Endothelial cell of umbilical vein (primary cell): Measurements from ENCODE around the gene CPD. TPM values are rescaled to one million over a fixed set of nuclear protein-coding genes. Genes with fewer than 3 reads are reported as not detected.

Experiments used
- BruUV-seq: library from RNA; stranded (reverse); fragments of 400-500 nt; replicated peaks from 2 replicates; lab custom pipeline; 2021; lab: Mats Ljungman, UMichigan
- CTCF ChIA-PET: fragments of 300-600, 350-600 bp; sonication (Branson Sonifier 250); formaldehyde crosslinking; loops from one replicate; lab custom pipeline; 2021; ENCODE audit warnings: antibody characterized with exemption, inconsistent platforms; lab: Charles Lee
- POLR2A ChIA-PET: fragments of 300-600, 350-600 bp; sonication (Branson Sonifier 250); formaldehyde crosslinking; loops from one replicate; lab custom pipeline; 2021; ENCODE audit warnings: antibody characterized with exemption, inconsistent platforms; lab: Charles Lee
- DNase-seq: peaks from one replicate; pipeline ENCODE4 v3.0.0-alpha.2; 2011; ENCODE audit warnings: low read depth, low spot score
- FAIRE-seq: peaks from 2 replicates; lab custom pipeline; 2011; peaks lifted over from hg19 to GRCh38; lab: Jason Lieb, UNC
- H2AFZ ChIP-seq: 2 replicates; pipeline ENCODE4 v1.6.0; 2012; ENCODE audit warnings: low read depth, low read length, control low read depth, inconsistent platforms
- H3K27ac ChIP-seq: 2 replicates; pipeline ENCODE4 v1.5.1; 2011; ENCODE audit warnings: low read depth, mild to moderate bottlenecking, control low read depth, low read length, moderate library complexity; ENCODE audit not compliant: insufficient read depth
- H3K27me3 ChIP-seq, 2 experiments: 2 replicates each; pipeline versions ENCODE4 v1.6.0 to v1.6.1; 2011; ENCODE audit warnings: low read length in 2 of 2, mixed read lengths in 1 of 2; ENCODE audit not compliant: control insufficient read depth in 2 of 2, insufficient read depth in 2 of 2
- H3K36me3 ChIP-seq, 2 experiments: 2 replicates in 1 of 2; 3 replicates in 1 of 2; pipeline ENCODE4 v1.5.1; 2011; ENCODE audit warnings: low read length in 2 of 2, mild to moderate bottlenecking in 1 of 2, moderate library complexity in 1 of 2; ENCODE audit not compliant: control insufficient read depth in 2 of 2, insufficient read depth in 2 of 2; ENCODE audit errors: extremely low read depth in 1 of 2
- H3K4me1 ChIP-seq: 3 replicates; pipeline ENCODE4 v1.5.1; 2011; ENCODE audit warnings: mild to moderate bottlenecking, low read length; ENCODE audit not compliant: control insufficient read depth, insufficient read depth; ENCODE audit errors: extremely low read depth
- H3K4me2 ChIP-seq: 2 replicates; pipeline ENCODE4 v1.6.1; 2011; ENCODE audit warnings: low read length, control low read depth, mixed read lengths; ENCODE audit not compliant: insufficient read depth
- H3K4me3 ChIP-seq, 3 experiments: fragments of 200-600 bp in 1 of 3; sonication (generic), shearing (Covaris generic) in 1 of 3; replicated peaks in 1 of 3; 2 replicates each; pipeline ENCODE4 v1.5.1; 2011 to 2016; ENCODE audit warnings: control low read depth in 3 of 3, low read length in 3 of 3, mild to moderate bottlenecking in 2 of 3, inconsistent platforms in 1 of 3, low read depth in 1 of 3, moderate library complexity in 1 of 3; ENCODE audit not compliant: insufficient read depth in 1 of 3
- H3K79me2 ChIP-seq: 2 replicates; pipeline ENCODE4 v1.6.0; 2012; ENCODE audit warnings: low read length, inconsistent platforms; ENCODE audit not compliant: control insufficient read depth, insufficient read depth
- H3K9ac ChIP-seq: replicated peaks from 2 replicates; pipeline ENCODE3; 2011; ENCODE audit warnings: low read length, control low read depth; ENCODE audit not compliant: insufficient read depth; ENCODE audit errors: extremely low read depth
- H3K9me1 ChIP-seq: replicated peaks from 3 replicates; pipeline ENCODE4 v1.6.0; 2011; ENCODE audit warnings: mild to moderate bottlenecking, low read length; ENCODE audit not compliant: control insufficient read depth, insufficient read depth; ENCODE audit errors: extremely low read depth
- H3K9me3 ChIP-seq: replicated peaks from 2 replicates; pipeline ENCODE4 v1.5.1; 2012; ENCODE audit warnings: low read length, inconsistent platforms; ENCODE audit not compliant: control insufficient read depth, insufficient read depth
- H4K20me1 ChIP-seq: replicated peaks from 2 replicates; pipeline ENCODE3; 2011; ENCODE audit warnings: mild to moderate bottlenecking, low read length; ENCODE audit not compliant: control insufficient read depth, insufficient read depth; ENCODE audit errors: extremely low read depth
- EZH2 ChIP-seq: IDR thresholded peaks from 2 replicates; pipeline ENCODE4 v1.6.1; 2012; ENCODE audit warnings: borderline replicate concordance, low read depth, mild to moderate bottlenecking, moderate library complexity, low read length, inconsistent platforms; ENCODE audit not compliant: severe bottlenecking
- FOS ChIP-seq: IDR thresholded peaks from 2 replicates; pipeline ENCODE4 v1.6.1; 2011; ENCODE audit warnings: mild to moderate bottlenecking, low read length, moderate library complexity, borderline replicate concordance; ENCODE audit not compliant: insufficient read depth
- GATA2 ChIP-seq: IDR thresholded peaks from 2 replicates; pipeline ENCODE4 v1.7.0; 2011; ENCODE audit warnings: low read depth, mild to moderate bottlenecking, moderate library complexity, mixed read lengths, low read length; ENCODE audit not compliant: insufficient read length, insufficient read depth
- JUN ChIP-seq: IDR thresholded peaks from 2 replicates; pipeline ENCODE4 v1.6.1; 2011; ENCODE audit warnings: borderline replicate concordance, low read depth; ENCODE audit not compliant: insufficient read length, insufficient read depth
- MYC ChIP-seq: IDR thresholded peaks from one replicate; pipeline ENCODE4 v1.6.1; 2011; ENCODE audit warnings: mild to moderate bottlenecking, low read depth, low read length
- POLR2A ChIP-seq: IDR thresholded peaks from 2 replicates; pipeline ENCODE4 v1.6.1; 2012; ENCODE audit warnings: low read depth, mild to moderate bottlenecking, control low read depth, low read length
- POLR2AphosphoS5 ChIP-seq: IDR thresholded peaks from 2 replicates; pipeline ENCODE4 v1.6.1; 2012; ENCODE audit warnings: low read depth, mild to moderate bottlenecking, control low read depth, low read length, moderate library complexity; ENCODE audit not compliant: insufficient read depth
- dilution Hi-C: fragments of 300-500 bp; cut with MboI; formaldehyde crosslinking; loops from one replicate; pipeline ENCODE4 v1.15.0; 2019; ENCODE audit warnings: low sequenced_read_pairs; ENCODE audit not compliant: extremely low pct_ligation_motif_present
- intact Hi-C: fragments of 100-400 bp; cut with micrococcal nuclease; formaldehyde crosslinking; loops from one replicate; pipeline ENCODE4 v1.10.0; 2022
- polyA plus RNA-seq, 4 experiments: library from polyadenylated mRNA; depleted of rRNA in 3 of 4; stranded (reverse) in 3 of 4; unstranded in 1 of 4; fragments of >200 nt; gene quantifications; 2 replicates each; pipeline versions ENCODE4 v1.2.1 to v1.2.3, GENCODE V29; 2011 to 2012; ENCODE audit warnings: missing spikeins in 1 of 4
- total RNA-seq: library from RNA; stranded (reverse); gene quantifications from 2 replicates; pipeline ENCODE4 v1.2.3, GENCODE V29; 2021
- TF ChIP-seq, protein P1 (sequence below): IDR thresholded peaks from 2 replicates; pipeline ENCODE4 v1.6.1; 2011; ENCODE audit not compliant: insufficient read depth, insufficient read length
- TF ChIP-seq, protein P2 (sequence below), 2 donors: IDR thresholded peaks; 1 replicate in 1 of 2; 2 replicates in 1 of 2; pipeline ENCODE4 v1.5.1; 2011; ENCODE audit warnings: low read length in 2 of 2, mild to moderate bottlenecking in 2 of 2, moderate library complexity in 2 of 2, control low read depth in 1 of 2, inconsistent platforms in 1 of 2, low read depth in 1 of 2; ENCODE audit not compliant: insufficient read depth in 1 of 2; ENCODE audit errors: extremely low read depth in 1 of 2

The CPD gene
- total and polyA plus RNA-seq, 2 donors (not counting 3 experiments of a cell fraction or from before 2014, with no cell fraction given): 18.3 to 63.6 TPM

DNA sequence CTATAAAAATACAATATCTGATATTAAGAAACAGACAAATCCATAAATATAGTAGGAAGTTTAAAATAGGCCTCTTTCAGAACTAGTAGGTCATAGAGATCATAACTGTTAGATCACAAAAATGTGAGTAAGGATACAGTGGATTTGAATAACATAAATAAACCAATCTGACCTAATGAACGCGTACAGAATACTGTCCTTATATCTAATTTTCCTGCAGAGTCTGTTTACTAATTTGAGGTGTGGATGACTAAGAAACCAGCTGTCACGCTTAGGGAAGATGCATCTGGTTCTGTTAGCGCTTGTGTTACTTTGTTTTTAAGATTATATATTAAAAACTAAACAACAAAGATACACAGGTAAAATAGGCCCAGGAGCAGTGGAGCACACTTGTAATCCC lies 14.8 kb downstream of the CPD start:
- Histone ChIP-seq H3K9me1 (no peaks in the 10 kb centered on the region), H3K9ac (no peak overlapping the region), H3K4me2 (no peak overlapping the region), H3K79me2 (no peaks in the 10 kb centered on the region), H3K27me3 (no peaks in the 10 kb centered on the region), H3K36me3 (peaks cover 0 to 2% of the 10 kb centered on the region in 2 experiments), H3K4me3 (no peak overlapping the region), H4K20me1 (peaks cover 4% of the 10 kb centered on the region), H3K27ac (no peak overlapping the region), H3K4me1 (no peaks in the 10 kb centered on the region), H3K9me3 (no peaks in the 10 kb centered on the region), H2AFZ (no peak overlapping the region)
- CTCF ChIA-PET: interaction anchor here (0.6 to 1.9 kb wide), 3 partner anchors 9 to 11 kb away, joined by 3 to 6 read pairs (median 4); no protein-coding TSS in a partner anchor
- dilution Hi-C loops (no loop called here), intact Hi-C loops (no loop called here)
- no peak for DNase-seq
- FAIRE-seq: no peak
- TF ChIP-seq, protein P1, sequence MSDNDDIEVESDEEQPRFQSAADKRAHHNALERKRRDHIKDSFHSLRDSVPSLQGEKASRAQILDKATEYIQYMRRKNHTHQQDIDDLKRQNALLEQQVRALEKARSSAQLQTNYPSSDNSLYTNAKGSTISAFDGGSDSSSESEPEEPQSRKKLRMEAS: no peak
- TF ChIP-seq EZH2 (no peak), POLR2AphosphoS5 (no peak), MYC (no peak)
- BruUV-seq: no TSS peak
- POLR2A ChIA-PET: no interaction called here

DNA sequence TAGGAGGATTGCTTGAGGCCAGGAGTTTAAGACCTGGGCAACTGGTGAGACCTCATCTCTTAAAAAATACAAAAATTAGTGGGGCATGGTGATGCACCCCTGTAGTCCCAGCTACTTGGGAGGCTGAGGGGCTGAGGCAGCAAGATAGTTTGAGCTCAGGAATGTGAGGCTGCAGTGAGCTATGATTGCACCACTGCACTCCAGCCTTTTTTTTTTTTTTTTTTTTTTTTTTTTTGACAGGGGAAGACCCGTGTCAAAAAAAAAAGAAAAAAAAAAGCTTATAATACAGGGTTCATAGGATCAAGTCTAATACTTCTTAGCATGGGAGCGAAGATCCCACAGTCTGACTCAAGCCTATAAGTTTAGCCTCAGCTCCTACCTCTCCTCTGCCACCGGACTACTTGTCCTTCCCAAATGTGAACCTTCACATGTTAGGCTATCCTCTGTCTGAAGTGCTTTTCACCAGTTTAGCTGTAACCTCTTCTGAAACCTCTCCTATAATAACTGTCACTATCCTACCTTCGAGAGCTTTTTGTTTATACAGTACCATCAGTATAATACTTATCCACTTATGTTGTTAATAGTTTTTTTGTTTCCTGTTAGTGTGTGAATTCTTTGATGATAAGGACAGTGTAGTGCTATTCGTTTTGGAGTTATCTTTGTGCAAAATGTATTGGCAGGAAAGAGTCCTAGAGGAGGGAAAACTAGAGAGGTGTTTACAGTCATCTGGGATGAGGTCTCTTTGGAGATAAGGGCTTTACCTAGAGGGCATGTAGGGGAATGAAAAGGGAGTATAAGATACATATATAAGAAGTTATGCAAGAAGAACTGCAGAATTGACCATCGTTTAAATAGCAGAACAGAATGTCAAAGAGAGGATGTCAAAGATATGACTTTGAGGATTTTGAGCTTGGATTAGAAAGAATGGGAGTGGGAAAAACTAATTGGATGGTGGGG lies 15.5 kb downstream of the CPD start:
- H2AFZ ChIP-seq: no peak overlapping the region
- no peak overlapping the region for H3K27ac ChIP-seq
- no peaks in the 10 kb centered on the region for H3K79me2 ChIP-seq
- H3K4me2 ChIP-seq: no peak overlapping the region
- no peaks in the 10 kb centered on the region for H3K9me1 ChIP-seq
- TF ChIP-seq, protein P2, sequence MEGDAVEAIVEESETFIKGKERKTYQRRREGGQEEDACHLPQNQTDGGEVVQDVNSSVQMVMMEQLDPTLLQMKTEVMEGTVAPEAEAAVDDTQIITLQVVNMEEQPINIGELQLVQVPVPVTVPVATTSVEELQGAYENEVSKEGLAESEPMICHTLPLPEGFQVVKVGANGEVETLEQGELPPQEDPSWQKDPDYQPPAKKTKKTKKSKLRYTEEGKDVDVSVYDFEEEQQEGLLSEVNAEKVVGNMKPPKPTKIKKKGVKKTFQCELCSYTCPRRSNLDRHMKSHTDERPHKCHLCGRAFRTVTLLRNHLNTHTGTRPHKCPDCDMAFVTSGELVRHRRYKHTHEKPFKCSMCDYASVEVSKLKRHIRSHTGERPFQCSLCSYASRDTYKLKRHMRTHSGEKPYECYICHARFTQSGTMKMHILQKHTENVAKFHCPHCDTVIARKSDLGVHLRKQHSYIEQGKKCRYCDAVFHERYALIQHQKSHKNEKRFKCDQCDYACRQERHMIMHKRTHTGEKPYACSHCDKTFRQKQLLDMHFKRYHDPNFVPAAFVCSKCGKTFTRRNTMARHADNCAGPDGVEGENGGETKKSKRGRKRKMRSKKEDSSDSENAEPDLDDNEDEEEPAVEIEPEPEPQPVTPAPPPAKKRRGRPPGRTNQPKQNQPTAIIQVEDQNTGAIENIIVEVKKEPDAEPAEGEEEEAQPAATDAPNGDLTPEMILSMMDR (IDR thresholded peaks at IDR 0.05; ENCODE audit: extremely low read depth in 1 of 2, insufficient read depth in 1 of 2, low read depth in 1 of 2, low read length in 2 of 2): no peak
- TF ChIP-seq FOS (no peak), EZH2 (no peak), POLR2A (no peak), POLR2AphosphoS5 (no peak), GATA2 (no peak), MYC (no peak), JUN (no peak)
- TF ChIP-seq, protein P1: no peak
- no peak overlapping the region for H3K9ac ChIP-seq
- DNase-seq: no peak
- no peak for FAIRE-seq
- intact Hi-C loops (no loop called here), dilution Hi-C loops (no loop called here)
- H3K9me3 ChIP-seq: no peaks in the 10 kb centered on the region
- peaks cover 4% of the 10 kb centered on the region for H4K20me1 ChIP-seq
- no peak overlapping the region for H3K4me3 ChIP-seq
- BruUV-seq: no TSS peak
- no peaks in the 10 kb centered on the region for H3K27me3 ChIP-seq
- ChIA-PET POLR2A (no interaction called here), CTCF (interaction anchor here (0.6 to 1.9 kb wide), 5 partner anchors 8 to 583 kb away, joined by 3 to 6 read pairs (median 4); no protein-coding TSS in a partner anchor)
- no peaks in the 10 kb centered on the region for H3K4me1 ChIP-seq
- peaks cover 0 to 2% of the 10 kb centered on the region in 2 experiments for H3K36me3 ChIP-seq
